PC-9 (cell line): Measurements from ENCODE around the gene IFT122.

Experiments
- CTCF ChIP-seq: fragments of 200-600 bp; sonication (generic); conservative IDR thresholded peaks from 2 replicates; pipeline ENCODE4 v1.6.1; 2017; ENCODE audit warnings: mixed run types, antibody characterized with exemption, mild to moderate bottlenecking, moderate library complexity
- EZH2 ChIP-seq: fragments of 200-600 bp; sonication (generic); IDR thresholded peaks from 2 replicates; pipeline ENCODE4 v1.8.0; 2017; ENCODE audit warnings: antibody characterized with exemption, low read depth

DNA sequence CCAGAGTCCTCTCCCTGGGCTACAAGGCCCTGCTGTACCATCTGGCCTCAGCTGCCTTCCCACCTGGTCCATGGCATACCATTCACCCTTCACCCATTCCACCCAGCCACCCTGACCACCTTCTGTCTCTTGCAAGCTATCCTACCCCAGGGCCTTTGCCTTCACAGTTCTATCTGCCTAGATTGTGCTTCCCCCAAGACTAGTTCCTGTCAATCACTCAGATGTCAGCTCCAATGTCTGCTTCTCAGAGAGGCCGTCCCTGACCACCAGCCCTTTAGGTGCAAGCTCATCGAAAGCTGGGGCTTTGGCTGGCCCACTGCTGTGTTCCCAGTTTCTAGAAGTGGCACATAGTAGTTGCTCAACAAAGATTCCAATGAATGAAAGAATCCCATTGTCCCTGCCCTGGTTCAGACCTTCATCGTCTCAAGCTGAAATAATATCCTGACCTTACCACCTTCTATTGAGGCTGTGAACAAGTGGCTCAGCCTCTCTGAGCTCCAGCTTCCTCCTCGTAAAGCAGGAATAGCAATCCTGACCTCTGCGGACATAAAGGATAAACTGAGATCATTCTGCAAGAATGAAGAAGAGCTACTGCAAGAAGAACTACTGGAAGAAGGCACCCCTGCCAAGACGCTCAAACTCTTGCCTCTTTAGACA is 27.4 kb upstream of the IFT122 start:
- no peak for TF ChIP-seq CTCF
- TF ChIP-seq EZH2 = no peak
